AG04450 (cell line): ENCODE data around the gene PDE11A. TPM values are rescaled to one million over a fixed set of nuclear protein-coding genes. Genes with fewer than 3 reads are reported as not detected.

Experiments used
- CTCF ChIA-PET: fragments of 300-600, 350-600 bp; formaldehyde crosslinking; extraction: SDS; loops from one replicate; lab custom pipeline; 2022; ENCODE audit warnings: antibody characterized with exemption, inconsistent platforms; lab: Charles Lee
- POLR2A ChIA-PET: fragments of 350-600 bp; formaldehyde crosslinking; extraction: SDS; loops from one replicate; lab custom pipeline; 2021; ENCODE audit warnings: antibody characterized with exemption, inconsistent platforms; lab: Yijun Ruan, JAX
- DNase-seq: peaks from one replicate; pipeline ENCODE4 v3.0.0-alpha.2; 2011; ENCODE audit warnings: low read depth, low spot score
- H3K27ac ChIP-seq: one replicate; pipeline ENCODE4 v1.5.1; 2012; ENCODE audit warnings: low read depth, low read length, control low read depth
- H3K27me3 ChIP-seq: one replicate; pipeline ENCODE4 v1.6.0; 2012; ENCODE audit warnings: low read length; ENCODE audit not compliant: control insufficient read depth, insufficient read depth
- H3K4me3 ChIP-seq: 2 replicates; pipeline ENCODE4 v1.5.1; 2011; ENCODE audit warnings: mild to moderate bottlenecking, low read depth, low read length, control low read depth
- H3K9me3 ChIP-seq: 2 replicates; pipeline ENCODE4 v1.5.1; 2012; ENCODE audit warnings: low read length; ENCODE audit not compliant: control insufficient read depth, insufficient read depth
- polyA plus RNA-seq: library from polyadenylated mRNA; depleted of rRNA; stranded (reverse); fragments of >200 nt; gene quantifications from 2 replicates; pipeline ENCODE4 v1.2.3, GENCODE V29; 2011
- TF ChIP-seq, protein P1 (sequence below): IDR thresholded peaks from 2 replicates; pipeline ENCODE4 v1.5.1; 2011; ENCODE audit warnings: low read depth, low read length, control low read depth, inconsistent platforms

Gene PDE11A
- polyA plus RNA-seq, 1 experiment, result 0.24 TPM

DNA sequence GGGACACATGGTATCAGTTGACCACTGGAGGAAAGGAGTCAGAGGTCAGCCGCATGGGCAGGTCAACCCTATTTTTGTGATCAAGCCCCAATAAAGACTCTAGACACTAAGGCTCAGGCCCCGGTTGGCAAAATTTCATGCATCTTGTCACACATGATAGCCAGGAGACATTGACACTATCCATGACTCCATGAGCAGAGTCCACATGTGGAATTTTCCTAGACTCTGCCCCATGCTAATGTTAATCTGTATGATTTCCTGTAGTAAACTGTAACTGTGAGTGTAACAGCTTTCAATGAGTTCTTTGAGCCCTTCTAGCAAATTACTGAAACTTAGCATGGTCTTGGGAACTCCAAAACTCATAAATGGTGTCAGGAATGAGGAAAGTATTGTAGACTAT is 192.3 kb downstream of the PDE11A start:
- TF ChIP-seq, protein P1, sequence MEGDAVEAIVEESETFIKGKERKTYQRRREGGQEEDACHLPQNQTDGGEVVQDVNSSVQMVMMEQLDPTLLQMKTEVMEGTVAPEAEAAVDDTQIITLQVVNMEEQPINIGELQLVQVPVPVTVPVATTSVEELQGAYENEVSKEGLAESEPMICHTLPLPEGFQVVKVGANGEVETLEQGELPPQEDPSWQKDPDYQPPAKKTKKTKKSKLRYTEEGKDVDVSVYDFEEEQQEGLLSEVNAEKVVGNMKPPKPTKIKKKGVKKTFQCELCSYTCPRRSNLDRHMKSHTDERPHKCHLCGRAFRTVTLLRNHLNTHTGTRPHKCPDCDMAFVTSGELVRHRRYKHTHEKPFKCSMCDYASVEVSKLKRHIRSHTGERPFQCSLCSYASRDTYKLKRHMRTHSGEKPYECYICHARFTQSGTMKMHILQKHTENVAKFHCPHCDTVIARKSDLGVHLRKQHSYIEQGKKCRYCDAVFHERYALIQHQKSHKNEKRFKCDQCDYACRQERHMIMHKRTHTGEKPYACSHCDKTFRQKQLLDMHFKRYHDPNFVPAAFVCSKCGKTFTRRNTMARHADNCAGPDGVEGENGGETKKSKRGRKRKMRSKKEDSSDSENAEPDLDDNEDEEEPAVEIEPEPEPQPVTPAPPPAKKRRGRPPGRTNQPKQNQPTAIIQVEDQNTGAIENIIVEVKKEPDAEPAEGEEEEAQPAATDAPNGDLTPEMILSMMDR, result no peak
- H3K4me3 ChIP-seq, result no peak overlapping the region
- no peaks in the 10 kb centered on the region for H3K9me3 ChIP-seq
- ChIA-PET POLR2A (no interaction called here), CTCF (no interaction called here)
- no peak for DNase-seq
- no peak overlapping the region for H3K27ac ChIP-seq
- H3K27me3 ChIP-seq, result no peaks in the 10 kb centered on the region

DNA sequence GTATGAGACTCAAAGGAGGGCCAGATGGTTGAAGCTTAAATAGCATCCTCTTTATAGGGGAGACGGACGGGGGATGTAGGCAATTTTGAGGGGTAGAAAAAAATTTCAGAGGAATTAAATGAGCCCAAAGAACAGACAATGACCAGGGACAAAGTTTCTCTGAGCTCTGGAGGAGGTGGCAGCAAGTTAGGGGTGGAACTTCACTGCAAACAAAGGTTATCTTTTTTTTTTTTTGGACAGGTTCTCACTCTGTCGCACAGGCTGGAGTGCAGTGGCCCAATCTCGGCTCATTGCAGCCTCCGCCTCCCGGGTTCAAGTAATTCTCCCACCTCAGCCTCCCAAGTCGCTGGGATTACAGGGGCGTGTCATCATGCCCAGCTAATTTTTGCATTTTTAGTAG is 195.6 kb downstream of the PDE11A start:
- Histone ChIP-seq H3K27ac (no peak overlapping the region), H3K27me3 (no peaks in the 10 kb centered on the region), H3K4me3 (no peak overlapping the region), H3K9me3 (no peaks in the 10 kb centered on the region)
- no peak for DNase-seq
- TF ChIP-seq, protein P1, result no peak
- ChIA-PET CTCF (interaction anchor here (1.4 kb wide), 1 partner anchor 30 kb away, joined by 5 read pairs; no protein-coding TSS in a partner anchor), POLR2A (no interaction called here)

DNA sequence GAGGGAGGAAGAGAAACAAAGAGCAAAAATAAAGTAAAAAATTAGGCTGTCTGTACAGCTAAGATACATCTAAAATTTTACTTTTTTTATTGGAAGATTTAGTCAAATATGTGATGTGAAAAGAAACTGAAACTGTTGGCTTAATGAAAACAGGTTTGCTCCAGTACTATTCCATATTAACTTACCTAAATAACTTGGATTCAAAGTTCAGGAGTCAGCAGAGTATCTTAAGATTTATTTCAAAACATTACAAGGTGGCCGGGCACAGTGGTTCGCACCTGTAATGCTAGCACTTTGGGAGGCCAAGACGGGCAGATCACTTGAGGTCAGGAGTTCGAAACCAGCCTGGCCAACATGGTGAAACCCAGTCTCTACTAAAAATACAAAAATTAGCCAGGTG is 197.9 kb downstream of the PDE11A start:
- Histone ChIP-seq H3K9me3 (no peaks in the 10 kb centered on the region), H3K4me3 (no peak overlapping the region), H3K27ac (no peak overlapping the region), H3K27me3 (no peaks in the 10 kb centered on the region)
- TF ChIP-seq, protein P1, result no peak
- DNase-seq, result no peak
- CTCF ChIA-PET, result no interaction called here
- POLR2A ChIA-PET, result no interaction called here

DNA sequence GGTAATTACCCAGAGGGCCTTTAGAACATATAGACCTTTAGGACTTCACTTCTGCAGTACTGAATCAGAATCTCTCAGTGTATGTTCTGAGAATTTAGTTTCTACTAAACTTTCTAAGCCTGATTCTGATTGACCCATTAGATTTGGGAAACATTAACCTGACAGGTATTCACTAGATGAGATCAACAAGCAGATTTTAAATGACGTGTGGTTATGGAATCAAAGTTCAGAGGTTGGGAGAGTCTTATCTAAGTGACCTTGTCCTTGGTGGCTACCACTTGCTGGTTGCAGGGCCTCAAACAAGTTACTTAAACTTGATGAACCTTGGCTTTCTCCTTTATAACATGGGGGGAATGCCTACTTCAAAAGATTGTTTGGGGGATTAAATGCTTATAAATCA is 198.7 kb downstream of the PDE11A start:
- Histone ChIP-seq H3K27ac (no peak overlapping the region), H3K9me3 (no peaks in the 10 kb centered on the region), H3K27me3 (no peaks in the 10 kb centered on the region), H3K4me3 (no peak overlapping the region)
- TF ChIP-seq, protein P1, result no peak
- DNase-seq, result no peak
- ChIA-PET POLR2A (no interaction called here), CTCF (no interaction called here)

DNA sequence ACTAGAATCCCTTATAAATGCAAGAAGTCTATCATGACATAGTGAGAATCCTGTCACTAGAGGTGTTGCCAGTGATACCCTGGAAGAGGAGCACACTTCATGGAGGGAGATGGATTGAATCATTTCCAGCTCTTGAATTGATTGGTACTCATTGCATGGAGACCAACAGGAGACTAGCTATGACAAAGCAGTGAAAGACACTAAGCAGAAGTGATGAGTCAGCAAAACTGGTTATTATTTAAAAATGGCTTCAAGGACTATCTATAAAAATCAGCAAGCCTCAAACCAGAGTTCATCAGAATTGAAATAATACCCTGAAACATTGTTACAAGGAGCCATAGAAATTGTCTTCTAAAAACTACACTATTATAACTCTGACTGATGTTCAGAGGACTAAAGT is 200.3 kb downstream of the PDE11A start:
- TF ChIP-seq, protein P1, result no peak
- DNase-seq, result no peak
- no peak overlapping the region for H3K4me3 ChIP-seq
- no peaks in the 10 kb centered on the region for H3K27me3 ChIP-seq
- H3K27ac ChIP-seq, result no peak overlapping the region
- H3K9me3 ChIP-seq, result no peaks in the 10 kb centered on the region
- POLR2A ChIA-PET, result no interaction called here
- CTCF ChIA-PET, result no interaction called here
